ENCODE measurements around the gene TLE6.

DNA sequence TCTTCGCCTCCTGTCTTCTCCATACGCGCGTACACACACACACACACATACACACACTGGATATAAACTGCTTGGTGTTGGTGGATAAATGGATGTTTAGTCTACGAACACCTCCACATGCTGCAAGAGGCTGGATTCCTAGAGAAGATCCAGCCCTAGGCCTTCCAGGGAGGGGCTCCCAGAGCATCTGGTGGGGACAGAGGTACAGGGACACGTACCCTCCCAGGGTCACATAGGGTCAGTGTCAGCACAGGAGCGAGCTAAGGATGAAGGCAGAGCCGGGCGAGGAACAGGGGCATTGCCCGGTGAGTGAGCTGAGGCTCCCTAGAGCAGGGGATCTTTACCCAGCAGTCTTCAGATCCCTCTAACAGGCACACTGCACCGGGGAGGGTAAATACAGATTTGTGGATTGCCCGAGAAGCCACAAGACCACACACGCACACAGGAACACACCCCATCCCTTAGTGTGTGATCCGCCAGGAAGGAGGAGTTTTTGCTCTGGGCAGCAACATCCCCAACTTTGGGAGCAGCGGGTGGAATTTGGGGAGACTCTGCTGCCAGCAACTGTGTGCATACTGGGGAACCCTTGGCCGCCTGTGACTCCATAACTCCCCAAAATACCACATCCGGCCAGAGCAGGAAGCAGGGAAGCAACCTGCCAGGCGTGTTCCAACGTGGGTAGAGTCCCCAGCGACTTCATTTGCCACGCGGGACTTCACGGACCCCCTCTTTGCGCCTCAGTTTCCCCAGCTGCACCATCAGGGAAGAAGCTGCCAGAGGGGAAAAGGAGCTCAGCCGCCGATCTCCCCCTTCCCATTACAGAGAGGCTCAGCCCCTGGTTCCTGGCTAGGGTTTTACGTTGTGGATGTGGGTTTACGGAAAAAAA is 57.5 kb downstream of the TLE6 start:
- TF ChIP-seq, protein P1, sequence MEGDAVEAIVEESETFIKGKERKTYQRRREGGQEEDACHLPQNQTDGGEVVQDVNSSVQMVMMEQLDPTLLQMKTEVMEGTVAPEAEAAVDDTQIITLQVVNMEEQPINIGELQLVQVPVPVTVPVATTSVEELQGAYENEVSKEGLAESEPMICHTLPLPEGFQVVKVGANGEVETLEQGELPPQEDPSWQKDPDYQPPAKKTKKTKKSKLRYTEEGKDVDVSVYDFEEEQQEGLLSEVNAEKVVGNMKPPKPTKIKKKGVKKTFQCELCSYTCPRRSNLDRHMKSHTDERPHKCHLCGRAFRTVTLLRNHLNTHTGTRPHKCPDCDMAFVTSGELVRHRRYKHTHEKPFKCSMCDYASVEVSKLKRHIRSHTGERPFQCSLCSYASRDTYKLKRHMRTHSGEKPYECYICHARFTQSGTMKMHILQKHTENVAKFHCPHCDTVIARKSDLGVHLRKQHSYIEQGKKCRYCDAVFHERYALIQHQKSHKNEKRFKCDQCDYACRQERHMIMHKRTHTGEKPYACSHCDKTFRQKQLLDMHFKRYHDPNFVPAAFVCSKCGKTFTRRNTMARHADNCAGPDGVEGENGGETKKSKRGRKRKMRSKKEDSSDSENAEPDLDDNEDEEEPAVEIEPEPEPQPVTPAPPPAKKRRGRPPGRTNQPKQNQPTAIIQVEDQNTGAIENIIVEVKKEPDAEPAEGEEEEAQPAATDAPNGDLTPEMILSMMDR (IDR thresholded peaks at IDR 0.05), result no peak
- TF ChIP-seq POLR2A (IDR thresholded peaks at IDR 0.05), result peak; percentile 32

All from ovary (tissue), 3 donors.